Measurements from ENCODE around the gene DBN1. TPM values are rescaled to one million over a fixed set of nuclear protein-coding genes. Genes with fewer than 3 reads are reported as not detected.
A peak's percentile ranks its signal among the peaks of the same experiment; 100 is the strongest.

DBN1 gene
- total RNA-seq, 3 donors from 2014 or later, result 16.6 to 48.5 (median 21.6) TPM

DNA sequence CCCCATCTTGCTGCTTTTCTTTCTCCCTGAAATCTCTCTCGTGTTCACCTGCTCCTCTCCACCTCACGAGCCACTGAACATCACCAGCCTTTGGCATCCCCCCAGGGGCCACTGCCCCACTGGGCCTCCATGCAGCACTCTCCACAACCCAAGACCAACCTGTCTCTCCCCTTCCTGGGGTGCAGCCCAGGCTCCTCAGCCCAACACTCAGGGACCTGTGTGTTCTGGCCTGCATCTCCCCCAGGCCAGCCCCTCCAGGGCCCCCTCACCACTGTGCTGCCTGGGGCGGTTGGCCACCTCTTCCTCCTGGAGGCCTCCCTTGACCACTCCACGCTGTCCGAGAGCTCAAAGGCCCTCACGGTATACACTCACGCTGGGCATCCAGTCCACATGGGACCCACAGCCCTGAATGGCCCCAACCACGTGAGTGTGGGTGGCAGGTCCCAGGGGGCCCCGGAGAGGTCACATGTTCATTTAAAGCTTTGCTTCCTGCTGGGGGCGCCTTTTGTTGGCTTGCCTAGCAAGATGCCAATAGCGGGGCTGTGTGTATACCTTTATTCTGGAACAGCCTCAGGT lies 36.6 kb upstream of the DBN1 start:
- peaks cover 30% of the 10 kb centered on the region for H3K36me3 Mint-ChIP-seq (ENCODE audit: insufficient read depth)
- DNase-seq, result no peak
- no peaks in the 10 kb centered on the region for H3K9me3 Mint-ChIP-seq
- H3K4me3 Mint-ChIP-seq, result peak overlapping the region; percentile 31
- H3K4me1 Mint-ChIP-seq (ENCODE audit: low read depth), result peaks cover 14% of the 10 kb centered on the region
- H3K27me3 Mint-ChIP-seq (ENCODE audit: low read depth), result no peaks in the 10 kb centered on the region
- peak in 1 of 2 donors; percentile 13 for ATAC-seq

DNA sequence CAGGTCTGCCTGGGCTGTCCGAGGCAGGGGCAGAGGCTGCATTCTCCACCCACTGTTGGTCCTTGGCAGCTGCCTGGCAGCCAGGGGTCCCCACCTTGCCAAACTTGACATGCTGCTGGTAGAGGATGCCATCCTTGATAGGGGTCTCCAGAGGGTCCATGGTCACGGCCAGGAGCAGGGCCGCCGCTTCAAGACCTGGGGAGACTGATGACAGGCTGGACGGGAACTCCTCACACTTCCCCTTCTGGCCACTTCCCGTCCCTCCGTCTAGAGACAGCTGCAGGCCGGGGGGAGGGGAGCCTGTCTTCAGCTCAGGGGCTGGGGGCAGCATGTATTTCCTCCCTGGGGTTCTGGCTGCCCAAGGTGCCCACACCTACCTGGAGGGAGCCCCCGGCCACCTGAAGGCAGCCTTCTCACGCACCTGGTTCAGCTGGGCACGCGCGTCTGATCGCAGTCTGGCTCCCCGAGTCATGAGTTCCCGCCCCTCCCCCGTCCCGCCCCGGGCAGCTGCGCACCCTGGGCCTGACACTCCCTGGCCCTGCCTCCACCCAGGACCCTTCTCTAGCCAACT lies 36.0 kb upstream of the DBN1 start, which contains the start of gene DOK3:
TSS of gene DOK3 (minus strand) at position 446 of the 571 bp plus-strand sequence. CDS start at position 160, 286 bp downstream.
- ATAC-seq (peak in 1 of 2 donors; percentile 20), DNase-seq (no peak)
- Mint-ChIP-seq H3K4me1 (ENCODE audit: low read depth) (peaks cover 11% of the 10 kb centered on the region), H3K9me3 (no peaks in the 10 kb centered on the region), H3K27me3 (ENCODE audit: low read depth) (no peaks in the 10 kb centered on the region), H3K36me3 (ENCODE audit: insufficient read depth) (peaks cover 26% of the 10 kb centered on the region), H3K4me3 (peak within 1 kb of the TSS; percentile 35)

- H3K36me3 Mint-ChIP-seq (ENCODE audit: insufficient read depth), result peaks cover 19% of the 10 kb centered on the region
- no peaks in the 10 kb centered on the region for H3K9me3 Mint-ChIP-seq
- DNase-seq, result no peak
- H3K4me3 Mint-ChIP-seq, result peak overlapping the region; percentile 35
- no peak for ATAC-seq
- peaks cover 5% of the 10 kb centered on the region for H3K4me1 Mint-ChIP-seq (ENCODE audit: low read depth)
- no peaks in the 10 kb centered on the region for H3K27me3 Mint-ChIP-seq (ENCODE audit: low read depth)
Measured at GRCh38 chr5:177508837-177509236, 35.4 kb upstream of the DBN1 start.

DNA sequence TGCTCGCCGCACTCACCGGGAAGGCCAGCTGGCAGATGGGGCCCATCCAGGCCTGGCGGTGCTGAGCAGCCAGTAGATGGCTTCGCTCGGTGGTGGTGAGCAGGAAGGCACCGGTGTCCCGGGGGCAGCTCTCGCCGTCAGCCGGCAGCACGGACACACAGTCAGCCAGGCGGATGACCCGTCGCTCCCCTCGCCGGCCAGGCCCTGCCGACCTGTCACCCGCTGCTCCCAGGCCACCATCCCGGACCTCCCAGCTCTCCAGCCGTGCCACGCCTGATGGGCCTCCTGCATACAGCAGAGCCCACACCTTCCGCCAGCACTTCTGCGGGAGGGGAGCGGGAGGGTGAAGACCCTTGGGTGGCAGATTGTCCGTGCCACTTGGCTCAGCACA lies 34.8 kb upstream of the DBN1 start:
- H3K4me1 Mint-ChIP-seq (ENCODE audit: low read depth), result peaks cover 4% of the 10 kb centered on the region
- ATAC-seq, result no peak

GRCh38 chr5:177507596-177508220 lies 34.3 kb upstream of the DBN1 start:
- no peak overlapping the region for H3K4me3 Mint-ChIP-seq
- peaks cover 4% of the 10 kb centered on the region for H3K4me1 Mint-ChIP-seq (ENCODE audit: low read depth)
- no peaks in the 10 kb centered on the region for H3K9me3 Mint-ChIP-seq
- no peaks in the 10 kb centered on the region for H3K27me3 Mint-ChIP-seq (ENCODE audit: low read depth)
- ATAC-seq, result no peak
- H3K36me3 Mint-ChIP-seq (ENCODE audit: insufficient read depth), result peaks cover 11% of the 10 kb centered on the region
- DNase-seq, result no peak

More for the DNA sequence above, 34.8 kb upstream of the DBN1 start:
- H3K27me3 Mint-ChIP-seq (ENCODE audit: low read depth), result no peaks in the 10 kb centered on the region
- H3K36me3 Mint-ChIP-seq (ENCODE audit: insufficient read depth), result peaks cover 15% of the 10 kb centered on the region
- no peak for DNase-seq
- no peak overlapping the region for H3K4me3 Mint-ChIP-seq
- H3K9me3 Mint-ChIP-seq, result no peaks in the 10 kb centered on the region

DNA sequence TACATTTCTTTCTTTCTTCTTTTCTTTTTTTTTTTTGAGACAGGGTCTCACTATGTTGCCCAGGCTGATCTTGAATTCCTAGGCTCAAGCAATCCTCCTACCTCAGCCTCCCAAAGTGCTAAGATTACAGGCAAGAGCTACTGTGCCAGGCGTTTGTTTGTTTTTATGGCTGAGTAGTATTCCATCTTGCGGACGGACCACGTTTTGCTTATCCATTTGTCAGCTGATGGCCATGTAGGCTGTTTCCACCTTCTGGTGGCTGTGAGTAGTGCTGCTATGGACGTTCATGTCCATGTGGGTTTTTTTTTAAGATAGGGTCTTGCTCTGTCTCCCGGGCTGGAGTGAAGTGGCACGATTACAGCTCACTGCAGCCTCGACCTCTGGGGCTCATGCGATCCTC lies 33.7 kb upstream of the DBN1 start:
- DNase-seq (no peak), ATAC-seq (no peak)
- H3K36me3 Mint-ChIP-seq (ENCODE audit: insufficient read depth), result peaks cover 11% of the 10 kb centered on the region
- H3K27me3 Mint-ChIP-seq (ENCODE audit: low read depth), result no peaks in the 10 kb centered on the region
- H3K9me3 Mint-ChIP-seq, result no peaks in the 10 kb centered on the region
- no peak overlapping the region for H3K4me3 Mint-ChIP-seq
- peaks cover 7% of the 10 kb centered on the region for H3K4me1 Mint-ChIP-seq (ENCODE audit: low read depth)

GRCh38 chr5:177505075-177505474 lies 31.6 kb upstream of the DBN1 start:
- no peak for ATAC-seq
- Mint-ChIP-seq H3K9me3 (no peaks in the 10 kb centered on the region), H3K27me3 (ENCODE audit: low read depth) (no peaks in the 10 kb centered on the region), H3K36me3 (ENCODE audit: insufficient read depth) (peaks cover 2% of the 10 kb centered on the region), H3K4me3 (no peak overlapping the region), H3K4me1 (ENCODE audit: low read depth) (peaks cover 8% of the 10 kb centered on the region)
- no peak for DNase-seq

DNA sequence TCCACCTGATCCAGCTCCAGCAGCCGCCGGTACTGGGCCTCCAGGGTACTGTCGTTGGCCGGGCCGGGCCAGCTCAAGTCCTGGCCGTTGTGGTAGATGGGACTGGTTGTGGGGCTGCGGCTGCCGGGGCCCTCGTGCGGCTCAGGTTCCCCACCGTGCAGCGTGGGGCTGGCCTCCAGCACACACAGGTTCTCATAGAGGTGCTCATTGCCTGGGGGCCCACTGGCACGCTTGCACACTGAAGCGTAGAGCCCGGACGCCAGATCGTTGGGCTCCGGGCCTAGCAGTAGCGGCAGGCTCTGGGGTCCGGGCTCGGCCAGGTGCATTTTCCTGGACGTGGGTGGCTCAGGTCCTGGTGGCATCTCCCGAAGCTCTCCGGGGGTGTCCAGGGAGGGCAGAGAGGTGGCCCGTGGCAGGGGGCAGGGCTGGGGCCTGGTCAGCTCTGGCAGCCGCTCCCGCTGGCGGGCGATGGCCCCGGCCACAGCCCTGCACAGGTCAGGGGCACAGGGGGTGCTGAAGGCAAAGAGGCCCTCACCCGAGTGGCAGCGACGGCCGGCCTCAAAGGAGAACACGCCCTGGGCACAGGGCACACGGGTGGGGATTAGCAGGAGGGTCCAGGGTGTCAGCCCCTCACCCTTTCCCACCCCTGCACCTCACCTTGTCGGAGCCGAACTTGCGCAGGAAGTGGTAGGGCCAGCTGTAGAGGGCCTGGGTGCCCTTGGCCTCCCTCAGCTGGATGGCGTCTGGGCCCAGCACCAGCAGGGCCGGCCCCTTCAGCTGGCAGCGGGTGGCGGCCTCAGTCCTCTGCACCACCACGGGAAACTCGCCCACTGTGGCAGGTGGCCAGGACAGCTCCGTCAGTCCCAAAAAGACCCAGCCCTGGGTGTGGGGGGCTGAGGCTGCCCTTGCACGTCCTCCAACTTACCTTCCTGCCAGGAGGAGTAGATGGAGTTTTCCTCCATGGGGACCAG lies 30.9 kb upstream of the DBN1 start:
- no peak for ATAC-seq
- H3K9me3 Mint-ChIP-seq, result no peaks in the 10 kb centered on the region
- H3K36me3 Mint-ChIP-seq (ENCODE audit: insufficient read depth), result peaks cover 2% of the 10 kb centered on the region
- no peaks in the 10 kb centered on the region for H3K27me3 Mint-ChIP-seq (ENCODE audit: low read depth)
- no peak overlapping the region for H3K4me3 Mint-ChIP-seq
- H3K4me1 Mint-ChIP-seq (ENCODE audit: low read depth), result peaks cover 8% of the 10 kb centered on the region
- no peak for DNase-seq

- H3K4me3 Mint-ChIP-seq, result no peak overlapping the region
- H3K27me3 Mint-ChIP-seq (ENCODE audit: low read depth), result no peaks in the 10 kb centered on the region
- H3K4me1 Mint-ChIP-seq (ENCODE audit: low read depth), result peaks cover 12% of the 10 kb centered on the region
- H3K9me3 Mint-ChIP-seq, result no peaks in the 10 kb centered on the region
- ATAC-seq (no peak), DNase-seq (no peak)
- peaks cover 2% of the 10 kb centered on the region for H3K36me3 Mint-ChIP-seq (ENCODE audit: insufficient read depth)
Measured at GRCh38 chr5:177503351-177504085, 30.1 kb upstream of the DBN1 start.

DNA sequence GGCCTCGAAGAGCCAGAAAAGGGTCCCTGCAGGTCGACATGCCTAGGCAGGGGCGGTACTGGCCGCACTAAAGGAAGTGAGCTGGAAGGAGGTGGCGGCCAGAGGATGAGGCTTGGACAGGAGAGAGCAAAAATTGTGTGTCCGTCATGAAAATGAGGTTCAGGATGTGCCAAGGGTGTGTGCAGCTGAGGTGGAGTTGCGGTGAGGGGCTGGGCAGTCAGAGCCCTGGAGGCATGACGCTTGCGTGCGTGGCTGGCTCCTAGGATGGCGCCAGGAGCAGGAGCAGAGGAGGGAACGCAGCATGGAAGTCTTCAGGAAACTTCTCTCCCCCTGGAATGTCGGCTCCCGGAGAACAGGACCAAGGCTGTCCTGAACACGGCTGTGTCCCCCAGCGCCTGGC lies 29.5 kb upstream of the DBN1 start:
- Mint-ChIP-seq H3K36me3 (ENCODE audit: insufficient read depth) (peaks cover 2% of the 10 kb centered on the region), H3K4me3 (no peak overlapping the region), H3K9me3 (no peaks in the 10 kb centered on the region), H3K27me3 (ENCODE audit: low read depth) (no peaks in the 10 kb centered on the region), H3K4me1 (ENCODE audit: low read depth) (peaks cover 17% of the 10 kb centered on the region)
- DNase-seq, result no peak
- no peak for ATAC-seq

DNA sequence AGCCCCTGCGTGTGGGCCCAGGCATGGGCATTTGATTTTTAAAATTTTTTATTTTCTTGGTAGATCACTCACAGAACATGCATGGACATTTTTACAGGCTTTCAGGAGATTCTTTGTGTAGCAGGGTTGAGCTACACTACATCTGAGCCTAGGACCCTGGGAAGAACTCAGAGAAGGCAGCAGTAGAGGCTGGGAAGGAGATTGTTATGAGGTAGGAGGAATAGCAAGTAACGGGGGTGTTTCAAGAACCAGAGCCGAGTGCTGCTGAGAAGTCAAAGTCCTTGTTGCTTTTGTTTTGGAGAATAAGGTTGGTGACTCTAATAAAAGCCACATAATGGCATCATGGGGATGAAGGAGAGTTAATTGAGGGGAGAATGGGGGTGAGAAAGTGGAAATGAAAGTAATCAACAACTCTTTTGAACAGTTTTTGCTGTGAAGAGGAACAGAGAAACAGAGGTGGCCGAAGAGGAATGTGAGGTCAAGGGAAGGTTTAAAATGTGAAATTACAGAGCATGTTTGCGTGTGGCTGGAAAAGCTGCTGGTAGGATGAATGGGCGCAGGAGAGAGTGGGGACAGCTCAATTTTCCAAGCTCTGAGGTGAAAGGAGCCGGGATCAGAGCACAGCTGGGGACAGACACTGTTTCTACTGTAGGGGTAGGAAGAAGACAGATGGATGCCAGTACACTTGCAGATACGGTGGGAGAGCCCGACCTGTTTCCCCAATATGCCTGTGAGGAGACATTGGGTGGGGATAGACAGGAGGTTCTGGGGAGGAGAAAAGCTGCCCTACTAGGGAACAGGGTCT lies 28.6 kb upstream of the DBN1 start:
- H3K4me3 Mint-ChIP-seq, result no peak overlapping the region
- no peak for ATAC-seq
- H3K27me3 Mint-ChIP-seq (ENCODE audit: low read depth), result peaks cover 1% of the 10 kb centered on the region
- H3K36me3 Mint-ChIP-seq (ENCODE audit: insufficient read depth), result no peaks in the 10 kb centered on the region
- no peaks in the 10 kb centered on the region for H3K9me3 Mint-ChIP-seq
- DNase-seq, result no peak
- peaks cover 18% of the 10 kb centered on the region for H3K4me1 Mint-ChIP-seq (ENCODE audit: low read depth)

DNA sequence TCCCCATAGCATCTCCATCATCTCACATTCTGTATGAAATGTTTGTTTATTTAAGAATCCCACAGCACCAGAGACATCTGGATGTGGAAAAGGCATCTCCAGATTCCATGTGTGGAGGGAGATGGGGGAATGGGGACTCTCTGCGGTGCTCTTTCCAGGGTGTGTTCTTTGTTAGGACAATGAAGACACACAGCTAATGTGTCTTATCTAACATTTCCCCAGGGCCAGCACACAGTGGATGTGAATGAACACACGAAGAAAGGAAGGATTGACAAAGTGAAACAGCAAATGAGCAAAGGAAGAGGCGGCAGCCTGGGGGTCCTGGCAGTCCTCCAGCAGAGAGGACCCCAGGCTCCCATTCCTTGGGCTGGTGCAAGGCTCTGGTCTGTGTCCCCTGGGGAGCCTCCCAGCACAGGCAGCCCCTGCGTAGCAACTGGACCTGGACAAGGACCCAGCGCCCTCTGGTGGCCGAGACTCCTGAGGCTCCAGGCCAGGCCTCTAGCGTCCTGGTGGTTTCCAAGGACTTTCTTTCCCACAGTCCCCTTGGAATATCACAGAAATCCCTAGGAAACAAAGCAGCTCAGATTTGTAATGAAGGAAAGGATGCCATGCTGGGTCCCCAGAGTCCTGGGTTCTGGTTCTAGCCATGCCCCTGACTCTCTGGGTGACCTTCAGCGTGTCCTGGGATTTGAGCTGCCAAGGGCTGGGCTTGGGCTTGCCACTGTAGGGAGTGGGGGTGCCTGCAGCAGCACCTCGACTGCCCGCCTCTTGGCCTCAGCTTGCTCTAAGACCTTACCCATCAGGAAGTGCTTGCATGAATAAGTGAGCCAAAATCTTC lies 27.5 kb upstream of the DBN1 start:
- H3K4me1 Mint-ChIP-seq (ENCODE audit: low read depth), result peaks cover 20% of the 10 kb centered on the region
- ATAC-seq (peak; percentile 32 to 39), DNase-seq (peak; percentile 88)
- no peaks in the 10 kb centered on the region for H3K36me3 Mint-ChIP-seq (ENCODE audit: insufficient read depth)
- H3K4me3 Mint-ChIP-seq, result no peak overlapping the region
- H3K27me3 Mint-ChIP-seq (ENCODE audit: low read depth), result peaks cover 1% of the 10 kb centered on the region
- no peaks in the 10 kb centered on the region for H3K9me3 Mint-ChIP-seq
